CD14-positive monocyte (primary cell): ENCODE results near the gene GYG2. TPM values are rescaled to one million over a fixed set of nuclear protein-coding genes. Genes with fewer than 3 reads are reported as not detected.

Source experiments
- DNase-seq, 3 donors: peaks; one replicate each; pipeline ENCODE4 v3.0.0-alpha.2; 2011 to 2022
- H2AFZ ChIP-seq: 2 replicates; pipeline ENCODE4 v1.6.0; 2012; ENCODE audit warnings: mild to moderate bottlenecking, low read depth, low read length, inconsistent platforms; ENCODE audit not compliant: insufficient read depth, poor library complexity, severe bottlenecking
- H3K27ac ChIP-seq, 2 donors: 1 replicate in 1 of 2; 2 replicates in 1 of 2; pipeline ENCODE4 v1.5.1; 2012 to 2013; ENCODE audit warnings: low read length in 2 of 2, control low read depth in 1 of 2, inconsistent platforms in 1 of 2, low read depth in 1 of 2, mild to moderate bottlenecking in 1 of 2
- H3K27me3 ChIP-seq, 2 donors: one replicate each; pipeline versions ENCODE4 v1.6.0 to v1.6.1; 2011 to 2013; ENCODE audit warnings: low read length in 2 of 2; ENCODE audit not compliant: control insufficient read depth in 2 of 2, insufficient read depth in 2 of 2
- H3K36me3 ChIP-seq, 2 donors: replicated peaks in 1 of 2; 1 replicate in 1 of 2; 2 replicates in 1 of 2; pipeline versions ENCODE4 v1.5.1 to v1.6.1; 2012 to 2013; ENCODE audit warnings: low read length in 2 of 2, control low read depth in 1 of 2, inconsistent platforms in 1 of 2, mild to moderate bottlenecking in 1 of 2; ENCODE audit not compliant: insufficient read depth in 2 of 2, control insufficient read depth in 1 of 2
- H3K4me1 ChIP-seq, 2 donors: 1 replicate in 1 of 2; 2 replicates in 1 of 2; pipeline versions ENCODE4 v1.5.1 to v1.6.1; 2012 to 2013; ENCODE audit warnings: low read length in 2 of 2, control low read depth in 1 of 2, inconsistent platforms in 1 of 2, mild to moderate bottlenecking in 1 of 2, moderate library complexity in 1 of 2; ENCODE audit not compliant: insufficient read depth in 2 of 2, control insufficient read depth in 1 of 2
- H3K4me2 ChIP-seq: replicated peaks from 2 replicates; pipeline ENCODE3; 2012; ENCODE audit warnings: low read length, moderate library complexity, mild to moderate bottlenecking; ENCODE audit not compliant: poor library complexity, severe bottlenecking; ENCODE audit errors: extremely low read depth
- H3K4me3 ChIP-seq, 3 experiments: fragments of 200-600 bp in 1 of 3; sonication (generic) in 1 of 3; replicated peaks in 1 of 3; 1 replicate in 2 of 3; 2 replicates in 1 of 3; pipeline ENCODE4 v1.5.1; 2011 to 2013; ENCODE audit warnings: low read length in 3 of 3, mild to moderate bottlenecking in 3 of 3, control low read depth in 2 of 3, low read depth in 2 of 3, inconsistent platforms in 1 of 3, moderate library complexity in 1 of 3
- H3K79me2 ChIP-seq: 2 replicates; pipeline ENCODE4 v1.6.0; 2012; ENCODE audit warnings: mild to moderate bottlenecking, control low read depth, inconsistent platforms, low read length, moderate library complexity; ENCODE audit not compliant: insufficient read depth
- H3K9ac ChIP-seq: 2 replicates; pipeline ENCODE4 v1.6.0; 2017; ENCODE audit warnings: low read length, mild to moderate bottlenecking; ENCODE audit not compliant: insufficient read depth, poor library complexity, severe bottlenecking
- H3K9me3 ChIP-seq, 2 donors: replicated peaks in 1 of 2; 1 replicate in 1 of 2; 2 replicates in 1 of 2; pipeline versions ENCODE4 v1.5.1 to v1.6.1; 2012 to 2013; ENCODE audit warnings: low read length in 2 of 2, control low read depth in 1 of 2; ENCODE audit not compliant: control insufficient read depth in 1 of 2, insufficient read depth in 1 of 2
- H4K20me1 ChIP-seq: 2 replicates; pipeline ENCODE4 v1.6.0; 2012; ENCODE audit warnings: mild to moderate bottlenecking, low read length, control low read depth, moderate library complexity; ENCODE audit not compliant: insufficient read depth
- H3K27ac Mint-ChIP-seq, 7 donors: one replicate each; pipeline ENCODE4 v1.8.0; 2020; ENCODE audit warnings: mild to moderate bottlenecking in 7 of 7, mixed read lengths in 7 of 7, moderate library complexity in 6 of 7, inconsistent platforms in 2 of 7
- H3K27me3 Mint-ChIP-seq, 3 donors: one replicate each; pipeline ENCODE4 v1.8.0; 2021 to 2022; ENCODE audit warnings: low read depth in 3 of 3, mild to moderate bottlenecking in 3 of 3, mixed read lengths in 3 of 3, moderate library complexity in 3 of 3, inconsistent platforms in 1 of 3
- H3K36me3 Mint-ChIP-seq, 2 donors: one replicate each; pipeline ENCODE4 v1.8.0; 2020; ENCODE audit warnings: mixed read lengths in 2 of 2, inconsistent platforms in 1 of 2, mild to moderate bottlenecking in 1 of 2
- H3K4me1 Mint-ChIP-seq: one replicate; pipeline ENCODE4 v1.8.0; 2020; ENCODE audit warnings: mild to moderate bottlenecking, mixed read lengths
- H3K4me3 Mint-ChIP-seq, 2 donors: one replicate each; pipeline ENCODE4 v1.8.0; 2020; ENCODE audit warnings: mild to moderate bottlenecking in 2 of 2, mixed read lengths in 2 of 2, moderate library complexity in 1 of 2
- H3K9me3 Mint-ChIP-seq, 7 donors: one replicate each; pipeline ENCODE4 v1.8.0; 2020 to 2022; ENCODE audit warnings: mixed read lengths in 7 of 7, mild to moderate bottlenecking in 6 of 7, moderate library complexity in 6 of 7, inconsistent platforms in 2 of 7
- WGBS: methylation state at CpG from one replicate; pipeline ENCODE4 v1.1.5; 2013; ENCODE audit warnings: missing lambda C conversion rate; ENCODE audit not compliant: insufficient coverage; 5-methylcytosine and 5-hydroxymethylcytosine counted together
- intact Hi-C, 2 donors: fragments of 100-400 bp; cut with micrococcal nuclease; formaldehyde crosslinking; loops; one replicate each; pipeline versions ENCODE4 v1.15.0 to v1.15.1; 2023
- polyA plus RNA-seq, 3 donors: library from polyadenylated mRNA; depleted of rRNA in 1 of 3; unstranded in 2 of 3; stranded (reverse) in 1 of 3; fragments of 300-500 nt in 2 of 3; fragments of >200 nt in 1 of 3; fragmentation: Illumina TruSeq in 2 of 3; gene quantifications; 1 replicate in 2 of 3; 2 replicates in 1 of 3; pipeline ENCODE4 v1.2.3, GENCODE V29; 2012 to 2021
- TF ChIP-seq, protein P1 (sequence below): fragments of 200-600 bp; IDR thresholded peaks from one replicate; pipeline ENCODE4 v1.8.0; 2022; ENCODE audit warnings: antibody characterized with exemption, mild to moderate bottlenecking

GYG2 gene
- polyA plus RNA-seq, 3 donors: not detected

DNA sequence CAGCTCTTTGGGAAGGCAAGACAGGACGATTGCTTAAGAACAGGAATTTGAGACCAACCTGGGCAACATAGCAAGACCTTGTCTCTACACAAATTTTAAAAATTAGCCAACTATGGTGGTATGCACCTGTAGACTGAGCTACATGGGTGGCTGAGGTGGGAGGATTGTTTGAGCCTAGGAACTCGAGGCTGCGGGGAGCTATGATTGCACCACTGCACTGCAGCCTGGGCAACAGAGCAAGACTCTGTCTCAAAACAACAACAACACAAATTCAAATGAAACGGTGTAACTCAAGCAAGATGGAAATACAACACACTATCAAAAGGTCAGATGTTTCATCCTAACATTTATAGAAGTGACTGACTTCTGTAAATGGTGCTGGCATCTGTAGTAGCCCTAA lies 39.8 kb upstream of the GYG2 start:
- intact Hi-C loops: no loop called here
- no peak overlapping the region for H3K27ac Mint-ChIP-seq
- DNase-seq: no peak
- no peaks in the 10 kb centered on the region for H3K36me3 ChIP-seq
- WGBS: no CpG with 5 or more reads among the region's 4 CpGs
- no peaks in the 10 kb centered on the region for H3K4me1 ChIP-seq
- no peaks in the 10 kb centered on the region for H3K79me2 ChIP-seq
- no peaks in the 10 kb centered on the region for H3K9me3 Mint-ChIP-seq
- H3K27me3 Mint-ChIP-seq: peaks cover 0 to 4% (median 3%) of the 10 kb centered on the region in 3 donors
- no peak overlapping the region for H3K4me2 ChIP-seq
- no peaks in the 10 kb centered on the region for H3K4me1 Mint-ChIP-seq
- H3K9me3 ChIP-seq: no peaks in the 10 kb centered on the region
- H2AFZ ChIP-seq: no peak overlapping the region
- H3K27ac ChIP-seq: no peak overlapping the region
- no peaks in the 10 kb centered on the region for H3K36me3 Mint-ChIP-seq
- H3K4me3 ChIP-seq: no peak overlapping the region
- no peak overlapping the region for H3K9ac ChIP-seq
- no peak overlapping the region for H3K4me3 Mint-ChIP-seq
- TF ChIP-seq, protein P1, sequence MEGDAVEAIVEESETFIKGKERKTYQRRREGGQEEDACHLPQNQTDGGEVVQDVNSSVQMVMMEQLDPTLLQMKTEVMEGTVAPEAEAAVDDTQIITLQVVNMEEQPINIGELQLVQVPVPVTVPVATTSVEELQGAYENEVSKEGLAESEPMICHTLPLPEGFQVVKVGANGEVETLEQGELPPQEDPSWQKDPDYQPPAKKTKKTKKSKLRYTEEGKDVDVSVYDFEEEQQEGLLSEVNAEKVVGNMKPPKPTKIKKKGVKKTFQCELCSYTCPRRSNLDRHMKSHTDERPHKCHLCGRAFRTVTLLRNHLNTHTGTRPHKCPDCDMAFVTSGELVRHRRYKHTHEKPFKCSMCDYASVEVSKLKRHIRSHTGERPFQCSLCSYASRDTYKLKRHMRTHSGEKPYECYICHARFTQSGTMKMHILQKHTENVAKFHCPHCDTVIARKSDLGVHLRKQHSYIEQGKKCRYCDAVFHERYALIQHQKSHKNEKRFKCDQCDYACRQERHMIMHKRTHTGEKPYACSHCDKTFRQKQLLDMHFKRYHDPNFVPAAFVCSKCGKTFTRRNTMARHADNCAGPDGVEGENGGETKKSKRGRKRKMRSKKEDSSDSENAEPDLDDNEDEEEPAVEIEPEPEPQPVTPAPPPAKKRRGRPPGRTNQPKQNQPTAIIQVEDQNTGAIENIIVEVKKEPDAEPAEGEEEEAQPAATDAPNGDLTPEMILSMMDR: no peak
- no peaks in the 10 kb centered on the region for H4K20me1 ChIP-seq
- H3K27me3 ChIP-seq: no peaks in the 10 kb centered on the region

GRCh38 chrX:2789569-2789968 lies 39.2 kb upstream of the GYG2 start:
- H3K27ac Mint-ChIP-seq: no peak overlapping the region
- no peak overlapping the region for H3K4me3 Mint-ChIP-seq
- Histone ChIP-seq H3K27ac (no peak overlapping the region), H3K4me3 (no peak overlapping the region), H3K9me3 (no peaks in the 10 kb centered on the region), H3K79me2 (no peaks in the 10 kb centered on the region), H3K27me3 (no peaks in the 10 kb centered on the region), H3K4me2 (no peak overlapping the region), H3K36me3 (no peaks in the 10 kb centered on the region), H2AFZ (no peak overlapping the region), H3K9ac (no peak overlapping the region), H3K4me1 (no peaks in the 10 kb centered on the region), H4K20me1 (no peaks in the 10 kb centered on the region)
- WGBS: no CpG with 5 or more reads among the region's 3 CpGs
- H3K4me1 Mint-ChIP-seq: no peaks in the 10 kb centered on the region
- TF ChIP-seq, protein P1: no peak
- intact Hi-C loops: no loop called here
- no peaks in the 10 kb centered on the region for H3K9me3 Mint-ChIP-seq
- DNase-seq: no peak
- peaks cover under 1 to 4% (median 3%) of the 10 kb centered on the region in 3 donors for H3K27me3 Mint-ChIP-seq
- H3K36me3 Mint-ChIP-seq: no peaks in the 10 kb centered on the region
